IgD-negative memory B cell (primary cell): ENCODE data around the gene NFIB. TPM values are rescaled to one million over a fixed set of nuclear protein-coding genes. Genes with fewer than 3 reads are reported as not detected.

Experiments used
- H3K27ac Mint-ChIP-seq, 3 donors: one replicate each; pipeline ENCODE4 v1.8.0; 2020 to 2022; ENCODE audit warnings: mild to moderate bottlenecking in 3 of 3, mixed read lengths in 3 of 3, moderate library complexity in 1 of 3
- H3K27me3 Mint-ChIP-seq: one replicate; pipeline ENCODE4 v1.8.0; 2021; ENCODE audit warnings: mixed read lengths
- H3K36me3 Mint-ChIP-seq: one replicate; pipeline ENCODE4 v1.8.0; 2020; ENCODE audit warnings: mild to moderate bottlenecking, mixed read lengths
- H3K4me1 Mint-ChIP-seq, 3 donors: one replicate each; pipeline ENCODE4 v1.8.0; 2020 to 2022; ENCODE audit warnings: mixed read lengths in 3 of 3, mild to moderate bottlenecking in 1 of 3
- H3K4me3 Mint-ChIP-seq, 4 donors: one replicate each; pipeline ENCODE4 v1.8.0; 2020 to 2022; ENCODE audit warnings: mild to moderate bottlenecking in 4 of 4, mixed read lengths in 4 of 4, moderate library complexity in 3 of 4
- H3K9me3 Mint-ChIP-seq, 3 donors: one replicate each; pipeline ENCODE4 v1.8.0; 2020 to 2021; ENCODE audit warnings: mixed read lengths in 3 of 3, mild to moderate bottlenecking in 1 of 3
- polyA plus RNA-seq: library from polyadenylated mRNA; unstranded; fragments of 300-500 nt; fragmentation: Illumina TruSeq; gene quantifications from one replicate; pipeline ENCODE4 v1.2.3, GENCODE V29; 2021

Gene NFIB
- polyA plus RNA-seq, 1 donor from 2014 or later, result not detected

GRCh38 chr9:14318934-14319580 lies 5.1 kb upstream of the NFIB start:
- no peaks in the 10 kb centered on the region for H3K9me3 Mint-ChIP-seq
- peak overlapping the region in 1 of 4 donors; percentile 71 for H3K4me3 Mint-ChIP-seq
- H3K4me1 Mint-ChIP-seq, result peaks cover 10 to 28% (median 21%) of the 10 kb centered on the region in 3 donors
- H3K36me3 Mint-ChIP-seq, result peaks cover 1% of the 10 kb centered on the region
- peak overlapping the region in 2 of 3 donors; percentile 25 to 76 for H3K27ac Mint-ChIP-seq
- H3K27me3 Mint-ChIP-seq, result peaks cover 27% of the 10 kb centered on the region

GRCh38 chr9:14318361-14318760 lies 4.4 kb upstream of the NFIB start:
- peaks cover 1% of the 10 kb centered on the region for H3K36me3 Mint-ChIP-seq
- H3K27ac Mint-ChIP-seq, result peak overlapping the region in 1 of 3 donors; percentile 76
- peaks cover 30% of the 10 kb centered on the region for H3K27me3 Mint-ChIP-seq
- peak overlapping the region in 1 of 4 donors; percentile 71 for H3K4me3 Mint-ChIP-seq
- H3K4me1 Mint-ChIP-seq, result peaks cover 12 to 31% (median 24%) of the 10 kb centered on the region in 3 donors
- H3K9me3 Mint-ChIP-seq, result peaks cover 0 to 2% (median 0%) of the 10 kb centered on the region in 3 donors

GRCh38 chr9:14317667-14318320 lies 3.9 kb upstream of the NFIB start:
- peaks cover 1% of the 10 kb centered on the region for H3K36me3 Mint-ChIP-seq
- H3K27ac Mint-ChIP-seq, result peak overlapping the region in 1 of 3 donors; percentile 10
- peak overlapping the region in 3 of 4 donors; percentile 25 to 71 (median 49) for H3K4me3 Mint-ChIP-seq
- H3K9me3 Mint-ChIP-seq, result peaks cover 0 to 3% (median 0%) of the 10 kb centered on the region in 3 donors
- H3K27me3 Mint-ChIP-seq, result peaks cover 30% of the 10 kb centered on the region
- H3K4me1 Mint-ChIP-seq, result peaks cover 10 to 29% (median 22%) of the 10 kb centered on the region in 3 donors

- H3K27me3 Mint-ChIP-seq, result peaks cover 37% of the 10 kb centered on the region
- peaks cover 1% of the 10 kb centered on the region for H3K36me3 Mint-ChIP-seq
- peaks cover 0 to 3% (median 0%) of the 10 kb centered on the region in 3 donors for H3K9me3 Mint-ChIP-seq
- H3K4me1 Mint-ChIP-seq, result peaks cover 9 to 30% (median 21%) of the 10 kb centered on the region in 3 donors
- peak overlapping the region in 3 of 4 donors; percentile 1 to 71 (median 60) for H3K4me3 Mint-ChIP-seq
- H3K27ac Mint-ChIP-seq, result peak overlapping the region in 1 of 3 donors; percentile 4
Measured at GRCh38 chr9:14316602-14317300, 2.8 kb upstream of the NFIB start.

- Mint-ChIP-seq H3K27me3 (peaks cover 37% of the 10 kb centered on the region), H3K4me3 (peak overlapping the region; percentile 67 to 90 (median 71)), H3K9me3 (peaks cover 0 to 3% (median 0%) of the 10 kb centered on the region in 3 donors), H3K36me3 (peaks cover 1% of the 10 kb centered on the region), H3K27ac (peak overlapping the region in 1 of 3 donors; percentile 67), H3K4me1 (peaks cover 8 to 26% (median 17%) of the 10 kb centered on the region in 3 donors)
Measured at GRCh38 chr9:14315875-14316601, 2.1 kb upstream of the NFIB start.

- peaks cover 7 to 26% (median 17%) of the 10 kb centered on the region in 3 donors for H3K4me1 Mint-ChIP-seq
- peaks cover 0 to 3% (median 0%) of the 10 kb centered on the region in 3 donors for H3K9me3 Mint-ChIP-seq
- peak overlapping the region; percentile 71 to 93 (median 82) for H3K4me3 Mint-ChIP-seq
- H3K27me3 Mint-ChIP-seq, result peaks cover 37% of the 10 kb centered on the region
- H3K36me3 Mint-ChIP-seq, result peaks cover 1% of the 10 kb centered on the region
- H3K27ac Mint-ChIP-seq, result no peak overlapping the region
Measured at GRCh38 chr9:14314929-14315874, 1.3 kb upstream of the NFIB start.

- Mint-ChIP-seq H3K36me3 (peaks cover 1% of the 10 kb centered on the region), H3K4me3 (peak overlapping the region; percentile 67 to 93 (median 82)), H3K9me3 (peaks cover 0 to 3% (median 0%) of the 10 kb centered on the region in 3 donors), H3K4me1 (peaks cover 7 to 26% (median 17%) of the 10 kb centered on the region in 3 donors), H3K27ac (peak overlapping the region in 1 of 3 donors; percentile 63), H3K27me3 (peaks cover 37% of the 10 kb centered on the region)
Measured at GRCh38 chr9:14314424-14314928, 535 bp upstream of the NFIB start.

- H3K4me1 Mint-ChIP-seq, result peaks cover 7 to 26% (median 17%) of the 10 kb centered on the region in 3 donors
- H3K36me3 Mint-ChIP-seq, result no peaks in the 10 kb centered on the region
- H3K27ac Mint-ChIP-seq, result no peak overlapping the region
- peaks cover 37% of the 10 kb centered on the region for H3K27me3 Mint-ChIP-seq
- peaks cover 0 to 3% (median 0%) of the 10 kb centered on the region in 3 donors for H3K9me3 Mint-ChIP-seq
- peak overlapping the region; percentile 81 to 89 (median 86) for H3K4me3 Mint-ChIP-seq
Measured at GRCh38 chr9:14313378-14313940, 482 bp downstream of the NFIB start.

- H3K4me3 Mint-ChIP-seq, result peak overlapping the region in 3 of 4 donors; percentile 81 to 88 (median 83)
- peaks cover 38% of the 10 kb centered on the region for H3K27me3 Mint-ChIP-seq
- H3K4me1 Mint-ChIP-seq, result peaks cover 7 to 23% (median 15%) of the 10 kb centered on the region in 3 donors
Measured at GRCh38 chr9:14312719-14313377, 1.1 kb downstream of the NFIB start.

GRCh38 chr9:14311956-14312685 lies 1.8 kb downstream of the NFIB start:
- Mint-ChIP-seq H3K27me3 (peaks cover 36% of the 10 kb centered on the region), H3K36me3 (no peaks in the 10 kb centered on the region), H3K4me3 (peak overlapping the region in 3 of 4 donors; percentile 61 to 81 (median 76)), H3K9me3 (peaks cover 0 to 3% (median 2%) of the 10 kb centered on the region in 3 donors), H3K27ac (peak overlapping the region in 2 of 3 donors; percentile 47 to 48), H3K4me1 (peaks cover 7 to 16% (median 13%) of the 10 kb centered on the region in 3 donors)

More at GRCh38 chr9:14312719-14313377, 1.1 kb downstream of the NFIB start:
- Mint-ChIP-seq H3K36me3 (no peaks in the 10 kb centered on the region), H3K9me3 (peaks cover 0 to 3% (median 0%) of the 10 kb centered on the region in 3 donors), H3K27ac (peak overlapping the region in 2 of 3 donors; percentile 47 to 48)

GRCh38 chr9:14311171-14311949 lies 2.6 kb downstream of the NFIB start:
- Mint-ChIP-seq H3K27me3 (peaks cover 38% of the 10 kb centered on the region), H3K9me3 (peaks cover 0 to 3% (median 2%) of the 10 kb centered on the region in 3 donors), H3K36me3 (no peaks in the 10 kb centered on the region), H3K4me3 (no peak overlapping the region), H3K27ac (no peak overlapping the region), H3K4me1 (peaks cover 7 to 14% (median 13%) of the 10 kb centered on the region in 3 donors)
